Right lobe of liver (tissue), 4 donors: ENCODE results near the gene RNF11.

Experiments
- CTCF ChIP-seq, 4 donors: fragments of 200-600 bp in 3 of 4; fragments of 450-650 bp in 1 of 4; IDR thresholded peaks; one replicate each; pipeline versions ENCODE4 v1.5.1 to v1.8.0; 2016 to 2022; ENCODE audit warnings: antibody characterized with exemption in 4 of 4, mild to moderate bottlenecking in 2 of 4
- POLR2A ChIP-seq: fragments of 450-650 bp; IDR thresholded peaks from one replicate; pipeline ENCODE4 v1.6.1; 2017; ENCODE audit warnings: antibody characterized with exemption, mild to moderate bottlenecking
- donor health status: DM: no; HTN: no; CAD: no.
- donor health status: DM: no; HTN: no; CAD: no.
- donor health status: DM: no; HTN: yes; CAD: no.

- TF ChIP-seq CTCF (IDR thresholded peaks at IDR 0.05) (no peak), POLR2A (no peak)
Observed at GRCh38 chr1:51234721-51235425, 1.2 kb upstream of the RNF11 start.
